HepG2 (cell line): Measurements from ENCODE around the gene ARPP21. TPM values are rescaled to one million over a fixed set of nuclear protein-coding genes. Genes with fewer than 3 reads are reported as not detected.

Experiments used
- microRNA-seq: library from miRNA; unstranded; fragments of <30 nt; microRNA quantifications from one replicate; pipeline ENCODE4, GENCODE V29; 2020
- polyA plus RNA-seq, 8 experiments: library from polyadenylated mRNA; depleted of rRNA in 3 of 8; stranded (reverse) in 7 of 8; unstranded in 1 of 8; fragments of >200 nt; fragmentation: Illumina TruSeq in 4 of 8; extraction: Trizol in 4 of 8; gene quantifications; 2 replicates each; pipeline versions ENCODE4 v1.2.1 to v1.2.3, GENCODE V29; 2011 to 2016; ENCODE audit warnings: low read depth in 4 of 8, missing spikeins in 1 of 8, mixed read lengths in 1 of 8; ENCODE audit not compliant: insufficient read depth in 1 of 8
- small RNA-seq, 3 experiments: library from RNA; depleted of rRNA; stranded (forward); fragments of <200 nt; gene quantifications; one replicate each; pipeline ENCODE3, GENCODE V24; 2012; ENCODE audit warnings: low read depth in 2 of 3, low replicate concordance in 1 of 3; ENCODE audit not compliant: insufficient read length in 3 of 3, insufficient read depth in 2 of 3
- total RNA-seq, 5 experiments: library from RNA; depleted of rRNA; stranded (reverse); fragments of >200 nt; fragmentation: Illumina TruSeq; extraction: Trizol; gene quantifications; 2 replicates each; pipeline ENCODE4 v1.2.3, GENCODE V29; 2016; ENCODE audit warnings: low read depth in 1 of 5

ARPP21 gene
- total and polyA plus RNA-seq, 2 of the 13 experiments (the other 11 are each of a cell fraction or from before 2014, with no cell fraction given), result not detected

Small RNA genes within 50 kb of the gene (microRNA-seq; reads per million reads assigned to microRNA genes)
- 0.51 reads per million for gene MIR128-2

Small RNA genes within 50 kb of the gene (small RNA-seq; reads per million reads assigned to genes)
- gene MIR128-2, result 0.31 to 31.9 (median 7.8) reads per million in 3 experiments
